Thymus (tissue), 11 donors: Measurements from ENCODE around the gene PEMT. TPM values are rescaled to one million over a fixed set of nuclear protein-coding genes. Genes with fewer than 3 reads are reported as not detected.

Experiments used
- DNase-seq, 9 donors: peaks; one replicate each; pipeline ENCODE4 v3.0.0-alpha.2; 2013; ENCODE audit warnings: low spot score in 9 of 9, low read depth in 6 of 9, missing footprints in 1 of 9
- H3K27ac ChIP-seq, 2 donors: one replicate each; pipeline ENCODE4 v1.5.1; 2013; ENCODE audit warnings: control low read depth in 1 of 2, low read depth in 1 of 2, low read length in 1 of 2, mild to moderate bottlenecking in 1 of 2, moderate library complexity in 1 of 2
- H3K27me3 ChIP-seq, 2 donors: one replicate each; pipeline ENCODE4 v1.5.1; 2013; ENCODE audit warnings: low read length in 1 of 2; ENCODE audit not compliant: control insufficient read depth in 2 of 2, insufficient read depth in 1 of 2
- H3K36me3 ChIP-seq, 2 donors: one replicate each; pipeline ENCODE4 v1.5.1; 2013; ENCODE audit warnings: low read length in 1 of 2, mild to moderate bottlenecking in 1 of 2, moderate library complexity in 1 of 2; ENCODE audit not compliant: control insufficient read depth in 2 of 2, insufficient read depth in 2 of 2
- H3K4me1 ChIP-seq, 2 donors: one replicate each; pipeline ENCODE4 v1.5.1; 2013; ENCODE audit warnings: low read length in 2 of 2; ENCODE audit not compliant: control insufficient read depth in 2 of 2, insufficient read depth in 2 of 2
- H3K4me3 ChIP-seq, 2 donors: one replicate each; pipeline ENCODE4 v1.5.1; 2013; ENCODE audit warnings: low read length in 2 of 2, control low read depth in 1 of 2, mild to moderate bottlenecking in 1 of 2
- H3K9me3 ChIP-seq, 2 donors: one replicate each; pipeline ENCODE4 v1.5.1; 2013; ENCODE audit warnings: low read length in 1 of 2, mild to moderate bottlenecking in 1 of 2; ENCODE audit not compliant: control insufficient read depth in 2 of 2, insufficient read depth in 1 of 2
- WGBS: extraction: QIAGEN DNeasy Blood & Tissue Kit; methylation state at CpG from one replicate; pipeline ENCODE4 v1.1.7; 2013; 5-methylcytosine and 5-hydroxymethylcytosine counted together
- polyA plus RNA-seq: library from polyadenylated mRNA; stranded (reverse); fragments of 200-250 nt; gene quantifications from one replicate; pipeline ENCODE4 v1.2.3, GENCODE V29; 2013
- total RNA-seq: library from RNA; stranded (reverse); fragments of 120-200 nt; gene quantifications from one replicate; pipeline ENCODE4 v1.2.4, GENCODE V29; 2013
- donor health status: healthy.

Gene PEMT
- total and polyA plus RNA-seq, 2 donors = 14.1 to 67.8 TPM

- Histone ChIP-seq H3K36me3 (no peaks in the 10 kb centered on the region), H3K27me3 (no peaks in the 10 kb centered on the region), H3K27ac (no peak overlapping the region), H3K9me3 (no peaks in the 10 kb centered on the region), H3K4me3 (no peak overlapping the region), H3K4me1 (peaks cover 10 to 23% of the 10 kb centered on the region in 2 donors)
- no peak for DNase-seq
- 90% methylated on average over 6 of the region's 6 CpGs for WGBS
These were observed 1.7 kb upstream of the PEMT start for GRCh38 chr17:17593222-17593620.

GRCh38 chr17:17590883-17591354 lies 589 bp downstream of the PEMT start:
- DNase-seq = no peak
- Histone ChIP-seq H3K36me3 (no peaks in the 10 kb centered on the region), H3K4me3 (peak overlapping the region; percentile 61 to 88), H3K27ac (peak overlapping the region in 1 of 2 donors; percentile 25), H3K9me3 (no peaks in the 10 kb centered on the region), H3K4me1 (peaks cover 10 to 23% of the 10 kb centered on the region in 2 donors), H3K27me3 (no peaks in the 10 kb centered on the region)
- 6% methylated on average over 21 of the region's 21 CpGs for WGBS

GRCh38 chr17:17590141-17590751 lies 1.3 kb downstream of the PEMT start:
- Histone ChIP-seq H3K4me3 (peak overlapping the region; percentile 61 to 88), H3K27ac (peak overlapping the region in 1 of 2 donors; percentile 8), H3K4me1 (peaks cover 10 to 23% of the 10 kb centered on the region in 2 donors), H3K9me3 (no peaks in the 10 kb centered on the region), H3K36me3 (no peaks in the 10 kb centered on the region), H3K27me3 (no peaks in the 10 kb centered on the region)
- DNase-seq = no peak
- 91% methylated on average over 11 of the region's 11 CpGs for WGBS

DNA sequence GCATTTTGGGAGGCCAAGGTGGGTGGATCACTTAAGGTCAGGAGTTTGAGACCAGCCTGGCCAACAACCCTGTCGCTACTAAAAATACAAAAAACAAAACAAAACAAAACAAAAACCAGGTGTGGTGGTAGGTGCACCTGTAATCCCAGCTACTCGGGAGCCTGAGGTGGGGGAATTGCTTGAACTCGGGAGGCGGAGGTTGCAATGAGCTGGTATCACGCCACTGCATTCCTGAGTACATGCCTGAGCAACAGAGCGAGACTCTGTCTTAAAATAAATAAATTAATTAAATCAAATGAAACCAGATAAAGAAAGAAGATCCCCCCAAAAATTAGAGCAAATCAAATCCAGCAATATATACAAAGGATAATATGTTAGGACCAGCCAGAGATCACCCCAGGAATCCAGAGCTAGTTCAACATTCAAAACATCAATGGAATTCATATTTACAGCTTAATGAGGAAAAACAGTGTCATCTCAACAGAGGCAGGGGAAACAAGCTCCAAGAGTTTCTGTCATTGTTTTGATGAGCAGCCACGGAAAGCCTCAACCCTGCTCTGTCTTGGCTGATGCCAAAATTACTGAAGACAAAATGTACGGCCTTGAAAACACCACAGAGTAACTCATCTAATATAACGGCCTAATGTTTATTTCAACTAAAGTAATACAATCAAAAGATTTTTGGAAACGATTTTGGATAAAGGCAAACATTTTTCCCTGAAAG lies 3.7 kb downstream of the PEMT start:
- WGBS = 94% methylated on average over 10 of the region's 10 CpGs
- Histone ChIP-seq H3K4me1 (peaks cover 10 to 18% of the 10 kb centered on the region in 2 donors), H3K27ac (no peak overlapping the region), H3K4me3 (no peak overlapping the region), H3K27me3 (no peaks in the 10 kb centered on the region), H3K9me3 (no peaks in the 10 kb centered on the region), H3K36me3 (no peaks in the 10 kb centered on the region)
- no peak for DNase-seq

DNA sequence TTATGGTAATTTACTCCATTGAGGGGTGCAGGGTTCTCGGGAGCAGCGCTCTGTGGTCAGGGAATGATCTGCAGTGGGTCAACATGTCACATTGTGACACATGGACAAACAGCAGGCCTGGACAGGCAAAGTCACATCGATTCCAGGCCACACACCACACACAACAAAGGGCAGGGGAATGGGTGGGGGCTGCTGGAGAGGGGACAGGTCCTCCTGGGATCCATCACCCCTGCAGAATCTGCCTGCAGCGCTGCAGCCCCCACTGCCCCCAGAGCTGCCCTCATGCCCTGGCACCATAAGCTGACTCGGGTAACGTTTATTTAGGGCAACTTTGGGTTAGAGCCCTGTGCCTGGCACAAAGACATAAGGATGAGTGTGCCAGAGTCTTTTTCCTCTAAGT lies 9.1 kb downstream of the PEMT start:
- no peaks in the 10 kb centered on the region for H3K9me3 ChIP-seq
- DNase-seq = no peak
- no peaks in the 10 kb centered on the region for H3K36me3 ChIP-seq
- WGBS = 96% methylated on average over 6 of the region's 6 CpGs
- H3K27ac ChIP-seq = no peak overlapping the region
- no peaks in the 10 kb centered on the region for H3K27me3 ChIP-seq
- no peaks in the 10 kb centered on the region for H3K4me1 ChIP-seq
- H3K4me3 ChIP-seq = no peak overlapping the region

GRCh38 chr17:17581509-17581908 lies 10.0 kb downstream of the PEMT start:
- 97% methylated on average over 6 of the region's 6 CpGs for WGBS
- H3K4me3 ChIP-seq = no peak overlapping the region
- H3K4me1 ChIP-seq = peaks cover 0 to under 1% of the 10 kb centered on the region in 2 donors
- no peak for DNase-seq
- H3K27me3 ChIP-seq = no peaks in the 10 kb centered on the region
- no peaks in the 10 kb centered on the region for H3K9me3 ChIP-seq
- no peak overlapping the region for H3K27ac ChIP-seq
- no peaks in the 10 kb centered on the region for H3K36me3 ChIP-seq

DNA sequence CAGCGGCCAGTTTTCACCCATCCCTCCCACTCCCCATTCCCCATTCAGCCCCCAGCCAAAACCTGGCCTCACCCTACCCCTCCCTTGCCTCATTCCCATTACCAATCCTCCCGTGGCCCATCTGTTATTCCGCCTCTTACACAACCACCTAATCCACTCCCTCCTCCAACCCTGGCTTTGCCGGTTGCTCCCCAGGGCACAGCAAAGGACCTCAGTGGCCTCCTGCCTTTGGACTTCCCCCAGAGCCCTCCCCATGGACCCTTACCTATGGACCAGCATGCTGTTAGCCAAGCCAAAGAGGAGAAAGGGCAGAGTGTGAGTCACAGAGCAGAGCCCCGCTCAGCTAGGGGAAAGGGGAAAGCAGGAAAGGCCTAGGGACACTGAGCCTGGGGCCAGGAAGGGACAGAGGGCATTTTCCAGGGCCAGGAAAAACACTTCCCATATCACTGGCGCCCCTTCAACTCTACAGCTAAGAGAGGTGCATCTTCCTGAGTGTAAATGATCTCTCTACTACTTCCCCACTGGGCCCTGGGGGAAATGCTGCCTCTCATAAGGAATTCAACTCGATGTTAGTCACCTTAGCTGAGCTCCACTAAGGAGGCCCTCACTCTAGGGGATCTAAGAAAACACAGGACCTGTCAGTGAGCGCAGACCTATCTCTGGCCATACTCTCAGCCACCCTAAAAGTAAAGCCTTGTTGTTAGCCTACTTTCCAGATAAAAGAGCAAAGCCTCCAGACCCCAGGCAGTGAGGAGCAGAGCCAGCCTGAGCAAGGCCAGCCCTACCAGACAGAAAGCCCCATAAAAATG lies 10.6 kb downstream of the PEMT start:
- Histone ChIP-seq H3K36me3 (no peaks in the 10 kb centered on the region), H3K4me1 (peaks cover 0 to 4% of the 10 kb centered on the region in 2 donors), H3K9me3 (no peaks in the 10 kb centered on the region), H3K27me3 (no peaks in the 10 kb centered on the region), H3K27ac (no peak overlapping the region), H3K4me3 (no peak overlapping the region)
- DNase-seq = no peak
- WGBS = 95% methylated on average over 8 of the region's 8 CpGs

- 95% methylated on average over 8 of the region's 8 CpGs for WGBS
- peaks cover 0 to 4% of the 10 kb centered on the region in 2 donors for H3K4me1 ChIP-seq
- H3K36me3 ChIP-seq = no peaks in the 10 kb centered on the region
These were observed 11.8 kb downstream of the PEMT start for GRCh38 chr17:17579691-17580090.

GRCh38 chr17:17577373-17577772 lies 14.1 kb downstream of the PEMT start:
- no peaks in the 10 kb centered on the region for H3K9me3 ChIP-seq
- peaks cover 0 to 4% of the 10 kb centered on the region in 2 donors for H3K4me1 ChIP-seq
- H3K27ac ChIP-seq = no peak overlapping the region
- H3K27me3 ChIP-seq = no peaks in the 10 kb centered on the region
- no peaks in the 10 kb centered on the region for H3K36me3 ChIP-seq
- no peak for DNase-seq
- H3K4me3 ChIP-seq = no peak overlapping the region
- whole genome bisulfite sequencing = 97% methylated on average over 17 of the region's 17 CpGs

More at GRCh38 chr17:17579691-17580090, 11.8 kb downstream of the PEMT start:
- no peak for DNase-seq
- Histone ChIP-seq H3K27ac (no peak overlapping the region), H3K27me3 (no peaks in the 10 kb centered on the region), H3K4me3 (no peak overlapping the region), H3K9me3 (no peaks in the 10 kb centered on the region)
